ENCODE results near the gene HAGHL.

Gene HAGHL

DNA sequence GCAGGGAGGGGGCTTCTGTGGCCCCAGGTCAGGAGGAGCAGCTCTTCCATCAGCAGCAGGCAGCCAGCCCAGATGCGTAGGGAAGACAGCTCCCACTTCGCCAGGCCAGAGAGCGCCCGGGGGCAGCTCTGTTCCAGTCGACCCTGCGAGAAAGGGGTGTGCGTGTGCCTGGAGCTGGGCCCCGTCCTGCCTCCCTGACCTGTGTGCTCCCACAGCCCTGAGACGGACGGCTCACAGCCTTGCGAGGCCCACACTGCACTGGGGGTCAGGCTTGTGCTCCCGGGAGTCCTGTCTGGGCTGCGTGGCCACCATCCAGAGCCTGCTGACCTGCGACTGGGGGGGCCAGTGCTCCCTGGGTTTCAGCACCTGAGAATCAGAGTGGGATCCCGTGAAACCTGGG, 33.2 kb downstream of the HAGHL start:
- no peaks in the 10 kb centered on the region for H3K27me3 ChIP-seq (ENCODE audit: insufficient read depth, low read length)
- no peak overlapping the region for H3K4me3 ChIP-seq (ENCODE audit: low read length)
- no peak overlapping the region for H2AFZ ChIP-seq (ENCODE audit: low read depth, low read length)
- no peaks in the 10 kb centered on the region for H3K36me3 ChIP-seq (ENCODE audit: insufficient read depth, low read length)
- H3K9me3 ChIP-seq (ENCODE audit: low read length), result peaks cover 2% of the 10 kb centered on the region
- peaks cover 3% of the 10 kb centered on the region for H3K4me1 ChIP-seq (ENCODE audit: insufficient read depth, low read length)

DNA sequence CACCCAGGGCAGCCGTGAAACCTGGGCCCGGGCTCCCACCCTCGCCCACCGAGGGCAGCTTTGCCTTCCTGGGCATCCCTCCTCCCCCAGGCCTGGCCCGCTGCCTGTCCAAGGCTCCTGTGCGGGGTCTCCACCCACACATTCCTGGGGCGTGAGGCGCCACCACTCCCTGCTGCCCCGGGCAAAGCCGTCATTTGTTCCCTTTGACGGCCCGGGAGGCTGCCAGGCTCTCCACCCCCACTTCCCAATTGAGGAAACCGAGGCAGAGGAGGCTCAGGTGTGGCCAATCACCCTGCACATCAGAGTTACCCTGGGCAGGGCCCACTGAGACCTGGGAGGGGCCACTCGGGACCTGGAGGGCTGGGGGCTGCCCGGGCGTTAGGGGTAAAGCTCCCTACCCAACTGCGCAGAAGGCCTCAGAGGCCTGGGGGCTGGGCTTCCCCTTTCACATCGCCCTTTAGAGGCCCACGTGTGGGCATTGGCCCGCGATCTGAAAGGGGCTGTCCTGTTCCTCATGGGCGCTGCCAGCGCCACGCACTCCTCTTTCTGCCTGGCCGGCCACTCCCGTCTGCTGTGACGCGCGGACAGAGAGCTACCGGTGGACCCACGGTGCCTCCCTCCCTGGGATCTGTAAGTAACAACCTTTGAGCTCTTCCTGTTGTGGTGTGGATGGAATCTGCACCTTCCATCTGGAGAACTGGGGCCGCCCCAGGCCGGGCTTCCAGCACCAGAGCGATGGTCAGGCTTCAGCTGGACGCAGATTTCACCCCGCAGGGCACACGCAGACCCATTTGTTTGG, 33.8 kb downstream of the HAGHL start, which contains the start of gene MSLN:
MSLN (plus strand) TSS at position 190 of the 799 bp plus-strand sequence. CDS start 1,947 bp downstream, outside the sequence.
- Histone ChIP-seq H3K4me3 (ENCODE audit: low read length) (no peak within 1 kb of the TSS), H3K9me3 (ENCODE audit: low read length) (peaks cover 2% of the 10 kb centered on the region), H2AFZ (ENCODE audit: low read depth, low read length) (no peak within 1 kb of the TSS), H3K36me3 (ENCODE audit: insufficient read depth, low read length) (no peaks in the 10 kb centered on the region), H3K4me1 (ENCODE audit: insufficient read depth, low read length) (peaks cover 3% of the 10 kb centered on the region), H3K27me3 (ENCODE audit: insufficient read depth, low read length) (no peaks in the 10 kb centered on the region)

DNA sequence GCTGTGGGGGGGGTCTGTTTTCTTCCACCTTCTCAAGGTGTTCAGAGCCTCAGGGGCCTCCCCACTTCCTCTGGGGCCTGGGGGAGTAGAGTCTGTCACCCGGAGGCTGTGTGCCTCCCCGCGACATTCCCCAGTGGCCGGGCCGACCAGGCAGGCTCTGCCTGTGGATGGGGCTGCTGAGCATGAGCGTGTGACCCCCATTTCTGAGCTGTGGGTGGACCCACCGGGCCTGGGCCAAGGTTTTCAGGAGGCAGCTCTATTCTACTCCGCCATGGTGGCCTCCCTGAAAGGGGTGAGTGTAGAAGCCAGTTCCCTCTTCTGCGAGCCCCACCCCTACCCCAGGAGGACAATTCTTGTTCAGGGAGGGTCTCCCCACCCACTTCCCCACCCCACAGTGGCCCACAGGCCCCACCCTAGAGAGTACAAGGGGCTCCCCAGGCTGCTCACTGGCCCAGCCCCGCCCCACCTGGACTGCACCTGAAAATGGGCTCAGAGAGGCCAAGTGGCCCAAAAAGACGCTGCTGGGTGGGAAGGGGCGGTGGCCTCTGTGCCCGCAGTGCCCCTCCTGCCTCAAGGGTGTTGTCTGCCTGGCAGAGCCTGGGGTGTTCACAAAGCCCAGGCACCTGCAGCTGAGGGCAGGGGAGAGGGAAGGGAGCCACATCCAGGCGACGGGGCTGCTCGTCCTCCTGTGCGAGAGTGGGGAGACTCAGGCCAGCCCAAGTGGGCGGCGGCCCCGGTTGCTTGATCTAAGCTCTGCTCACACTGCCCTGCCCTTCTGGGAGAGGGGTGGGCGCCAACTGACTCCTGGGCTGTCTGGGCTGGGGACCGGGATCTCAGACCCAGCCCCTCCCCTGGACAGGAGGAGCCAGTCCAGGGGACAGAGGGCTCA, 35.0 kb downstream of the HAGHL start:
- no peak overlapping the region for H2AFZ ChIP-seq (ENCODE audit: low read depth, low read length)
- peaks cover 3% of the 10 kb centered on the region for H3K4me1 ChIP-seq (ENCODE audit: insufficient read depth, low read length)
- no peaks in the 10 kb centered on the region for H3K27me3 ChIP-seq (ENCODE audit: insufficient read depth, low read length)
- H3K4me3 ChIP-seq (ENCODE audit: low read length), result no peak overlapping the region
- H3K36me3 ChIP-seq (ENCODE audit: insufficient read depth, low read length), result no peaks in the 10 kb centered on the region
- peaks cover under 1% of the 10 kb centered on the region for H3K9me3 ChIP-seq (ENCODE audit: low read length)

DNA sequence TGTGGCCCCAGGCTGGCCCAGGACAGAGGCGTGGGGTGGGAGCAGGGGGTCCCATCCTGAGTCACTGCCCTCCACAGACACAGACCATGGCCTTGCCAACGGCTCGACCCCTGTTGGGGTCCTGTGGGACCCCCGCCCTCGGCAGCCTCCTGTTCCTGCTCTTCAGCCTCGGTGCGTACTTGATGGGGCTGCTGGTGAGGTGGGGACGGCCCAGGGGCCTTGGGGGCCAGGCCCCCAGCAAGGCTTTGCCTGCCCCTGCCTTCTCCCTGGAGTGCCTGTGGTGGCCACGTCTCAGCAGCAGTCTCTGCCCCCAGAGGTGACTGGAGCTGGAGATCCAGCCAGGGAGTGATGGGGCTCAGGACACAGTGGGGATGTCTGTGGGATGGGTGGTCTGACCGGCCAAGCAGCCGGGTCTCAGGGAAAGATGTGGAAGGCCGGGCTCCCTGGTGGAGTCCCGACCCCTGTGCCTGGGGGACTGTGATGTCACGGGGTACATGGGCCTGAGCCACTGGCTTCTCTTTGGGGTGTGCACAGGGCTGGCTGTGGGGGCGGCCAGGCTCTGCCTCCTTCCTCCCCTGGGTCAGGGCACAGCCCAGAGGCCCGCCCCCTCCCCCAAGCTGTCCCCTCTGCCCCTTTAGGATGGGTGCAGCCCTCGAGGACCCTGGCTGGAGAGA, 35.8 kb downstream of the HAGHL start:
- Histone ChIP-seq H3K4me1 (ENCODE audit: insufficient read depth, low read length) (peaks cover 3% of the 10 kb centered on the region), H3K4me3 (ENCODE audit: low read length) (no peak overlapping the region), H3K9me3 (ENCODE audit: low read length) (no peaks in the 10 kb centered on the region), H2AFZ (ENCODE audit: low read depth, low read length) (no peak overlapping the region), H3K27me3 (ENCODE audit: insufficient read depth, low read length) (no peaks in the 10 kb centered on the region), H3K36me3 (ENCODE audit: insufficient read depth, low read length) (no peaks in the 10 kb centered on the region)

DNA sequence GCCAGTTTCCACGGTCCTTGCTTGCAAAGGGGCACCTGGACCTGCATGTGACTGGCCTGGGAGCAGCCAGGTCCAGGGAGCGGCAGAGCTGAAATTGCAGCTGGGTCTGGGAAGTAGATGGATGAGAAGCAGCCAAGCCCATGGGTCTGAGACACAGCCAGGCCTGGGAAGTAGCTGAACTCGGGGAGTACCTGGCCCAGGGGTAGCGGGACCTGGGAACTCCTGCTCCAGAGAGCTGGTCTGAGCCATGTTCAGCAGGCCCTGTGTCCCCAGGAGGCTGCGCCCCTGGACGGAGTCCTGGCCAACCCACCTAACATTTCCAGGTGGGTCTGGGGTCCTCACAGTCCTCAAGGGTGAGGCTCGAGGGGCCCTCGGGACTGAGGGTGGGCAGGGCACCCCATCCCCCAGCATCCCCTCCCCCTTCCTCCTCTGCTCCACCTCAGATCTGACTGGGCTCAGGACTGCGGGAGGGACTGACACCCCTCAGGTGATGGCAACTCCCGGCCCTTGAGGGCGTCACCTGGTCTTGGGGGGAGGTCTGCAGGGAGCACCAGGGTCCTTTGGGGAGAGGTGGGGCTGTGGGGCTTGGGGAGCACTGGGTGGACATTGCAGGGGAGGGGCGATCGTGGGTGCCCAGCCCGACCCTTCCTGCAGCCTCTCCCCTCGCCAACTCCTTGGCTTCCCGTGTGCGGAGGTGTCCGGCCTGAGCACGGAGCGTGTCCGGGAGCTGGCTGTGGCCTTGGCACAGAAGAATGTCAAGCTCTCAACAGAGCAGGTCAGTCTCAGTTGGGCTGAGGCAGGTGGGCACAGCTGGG, 36.7 kb downstream of the HAGHL start:
- Histone ChIP-seq H3K4me3 (ENCODE audit: low read length) (no peak overlapping the region), H2AFZ (ENCODE audit: low read depth, low read length) (no peak overlapping the region), H3K9me3 (ENCODE audit: low read length) (no peaks in the 10 kb centered on the region)

DNA sequence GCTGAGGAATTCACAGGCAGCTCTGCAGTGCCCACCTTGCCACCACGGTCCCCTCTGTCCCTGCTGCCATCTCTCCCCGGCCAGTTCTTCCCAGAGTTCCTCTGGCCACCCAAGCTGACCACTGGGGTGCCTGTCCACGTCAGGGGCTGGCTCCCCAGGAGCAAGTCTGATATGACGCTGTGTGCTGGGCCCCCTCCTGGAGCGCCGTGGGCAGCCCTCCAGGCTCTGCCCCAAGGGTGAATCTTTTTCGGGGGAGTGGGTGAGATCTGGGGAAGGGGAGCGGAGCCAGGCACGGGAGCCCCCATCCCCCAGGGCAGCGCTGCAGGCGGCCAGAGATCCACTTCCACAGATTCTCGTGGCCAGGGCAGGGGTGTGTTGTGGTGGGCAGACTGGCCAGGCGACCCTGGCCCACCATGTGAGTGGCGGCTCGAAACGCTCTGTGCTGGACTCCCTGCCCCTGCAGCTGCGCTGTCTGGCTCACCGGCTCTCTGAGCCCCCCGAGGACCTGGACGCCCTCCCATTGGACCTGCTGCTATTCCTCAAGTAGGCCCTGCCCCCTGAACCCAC, 37.4 kb downstream of the HAGHL start:
- no peaks in the 10 kb centered on the region for H3K27me3 ChIP-seq (ENCODE audit: insufficient read depth, low read length)
- H3K9me3 ChIP-seq (ENCODE audit: low read length), result no peaks in the 10 kb centered on the region
- no peaks in the 10 kb centered on the region for H3K36me3 ChIP-seq (ENCODE audit: insufficient read depth, low read length)
- H3K4me1 ChIP-seq (ENCODE audit: insufficient read depth, low read length), result peaks cover 3% of the 10 kb centered on the region
- H3K4me3 ChIP-seq (ENCODE audit: low read length), result no peak overlapping the region
- no peak overlapping the region for H2AFZ ChIP-seq (ENCODE audit: low read depth, low read length)

More for the DNA sequence above, 36.7 kb downstream of the HAGHL start:
- Histone ChIP-seq H3K27me3 (ENCODE audit: insufficient read depth, low read length) (no peaks in the 10 kb centered on the region), H3K36me3 (ENCODE audit: insufficient read depth, low read length) (no peaks in the 10 kb centered on the region), H3K4me1 (ENCODE audit: insufficient read depth, low read length) (peaks cover 3% of the 10 kb centered on the region)

DNA sequence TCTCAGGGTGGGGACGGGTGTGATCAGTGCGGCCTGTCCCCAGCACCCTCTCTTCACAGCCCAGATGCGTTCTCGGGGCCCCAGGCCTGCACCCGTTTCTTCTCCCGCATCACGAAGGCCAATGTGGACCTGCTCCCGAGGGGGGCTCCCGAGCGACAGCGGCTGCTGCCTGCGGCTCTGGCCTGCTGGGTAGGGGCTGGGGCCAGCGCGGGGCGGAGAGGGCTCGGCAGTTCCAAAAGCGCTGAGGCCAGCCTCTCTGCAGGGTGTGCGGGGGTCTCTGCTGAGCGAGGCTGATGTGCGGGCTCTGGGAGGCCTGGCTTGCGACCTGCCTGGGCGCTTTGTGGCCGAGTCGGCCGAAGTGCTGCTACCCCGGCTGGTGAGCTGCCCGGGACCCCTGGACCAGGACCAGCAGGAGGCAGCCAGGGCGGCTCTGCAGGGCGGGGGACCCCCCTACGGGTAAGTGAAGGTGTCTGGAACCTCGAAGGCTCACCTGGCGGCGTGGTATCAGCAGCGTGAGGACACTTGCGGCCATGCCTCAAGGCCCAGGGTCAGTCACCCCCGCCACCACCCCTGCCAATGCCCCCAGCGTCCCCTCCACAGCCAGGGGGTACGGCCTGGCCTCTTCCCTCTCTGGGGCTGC, 38.1 kb downstream of the HAGHL start:
- Histone ChIP-seq H3K4me3 (ENCODE audit: low read length) (no peak overlapping the region), H3K4me1 (ENCODE audit: insufficient read depth, low read length) (peaks cover 3% of the 10 kb centered on the region), H2AFZ (ENCODE audit: low read depth, low read length) (no peak overlapping the region), H3K27me3 (ENCODE audit: insufficient read depth, low read length) (no peaks in the 10 kb centered on the region), H3K36me3 (ENCODE audit: insufficient read depth, low read length) (no peaks in the 10 kb centered on the region), H3K9me3 (ENCODE audit: low read length) (no peaks in the 10 kb centered on the region)

DNA sequence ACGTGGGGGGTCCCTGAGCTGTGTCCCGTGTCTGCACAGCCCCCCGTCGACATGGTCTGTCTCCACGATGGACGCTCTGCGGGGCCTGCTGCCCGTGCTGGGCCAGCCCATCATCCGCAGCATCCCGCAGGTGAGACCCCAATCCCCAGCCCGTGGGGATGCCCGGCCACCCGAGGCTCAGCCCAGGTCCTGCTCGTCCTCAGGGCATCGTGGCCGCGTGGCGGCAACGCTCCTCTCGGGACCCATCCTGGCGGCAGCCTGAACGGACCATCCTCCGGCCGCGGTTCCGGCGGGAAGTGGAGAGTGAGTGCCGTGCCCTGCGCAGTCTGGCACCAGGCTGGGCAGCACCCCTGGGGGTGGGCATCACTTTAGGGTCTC, 38.6 kb downstream of the HAGHL start:
- no peaks in the 10 kb centered on the region for H3K27me3 ChIP-seq (ENCODE audit: insufficient read depth, low read length)
- no peaks in the 10 kb centered on the region for H3K36me3 ChIP-seq (ENCODE audit: insufficient read depth, low read length)
- no peak overlapping the region for H2AFZ ChIP-seq (ENCODE audit: low read depth, low read length)
- H3K9me3 ChIP-seq (ENCODE audit: low read length), result no peaks in the 10 kb centered on the region
- no peak overlapping the region for H3K4me3 ChIP-seq (ENCODE audit: low read length)
- no peaks in the 10 kb centered on the region for H3K4me1 ChIP-seq (ENCODE audit: insufficient read depth, low read length)

DNA sequence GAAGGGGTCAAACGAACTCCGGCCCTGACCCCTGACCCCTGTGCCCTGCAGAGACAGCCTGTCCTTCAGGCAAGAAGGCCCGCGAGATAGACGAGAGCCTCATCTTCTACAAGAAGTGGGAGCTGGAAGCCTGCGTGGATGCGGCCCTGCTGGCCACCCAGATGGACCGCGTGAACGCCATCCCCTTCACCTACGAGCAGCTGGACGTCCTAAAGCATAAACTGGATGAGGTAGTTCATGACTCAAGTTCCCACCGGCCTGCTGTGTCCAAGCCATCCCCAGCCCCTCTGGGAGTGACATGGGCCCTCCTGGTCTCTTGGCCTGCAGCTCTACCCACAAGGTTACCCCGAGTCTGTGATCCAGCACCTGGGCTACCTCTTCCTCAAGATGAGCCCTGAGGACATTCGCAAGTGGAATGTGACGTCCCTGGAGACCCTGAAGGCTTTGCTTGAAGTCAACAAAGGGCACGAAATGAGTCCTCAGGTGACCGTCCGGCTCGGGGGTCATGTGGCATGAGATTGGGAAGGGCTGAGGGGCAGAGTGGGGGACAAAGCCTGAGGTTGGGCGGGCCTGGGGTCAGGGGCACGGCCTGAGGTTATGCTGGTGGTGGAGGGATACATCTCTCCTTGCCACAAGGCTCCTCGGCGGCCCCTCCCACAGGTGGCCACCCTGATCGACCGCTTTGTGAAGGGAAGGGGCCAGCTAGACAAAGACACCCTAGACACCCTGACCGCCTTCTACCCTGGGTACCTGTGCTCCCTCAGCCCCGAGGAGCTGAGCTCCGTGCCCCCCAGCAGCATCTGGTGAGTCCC, 39.3 kb downstream of the HAGHL start:
- Histone ChIP-seq H3K4me1 (ENCODE audit: insufficient read depth, low read length) (no peaks in the 10 kb centered on the region), H3K36me3 (ENCODE audit: insufficient read depth, low read length) (no peaks in the 10 kb centered on the region), H3K9me3 (ENCODE audit: low read length) (no peaks in the 10 kb centered on the region), H3K27me3 (ENCODE audit: insufficient read depth, low read length) (no peaks in the 10 kb centered on the region), H2AFZ (ENCODE audit: low read depth, low read length) (no peak overlapping the region), H3K4me3 (ENCODE audit: low read length) (no peak overlapping the region)

DNA sequence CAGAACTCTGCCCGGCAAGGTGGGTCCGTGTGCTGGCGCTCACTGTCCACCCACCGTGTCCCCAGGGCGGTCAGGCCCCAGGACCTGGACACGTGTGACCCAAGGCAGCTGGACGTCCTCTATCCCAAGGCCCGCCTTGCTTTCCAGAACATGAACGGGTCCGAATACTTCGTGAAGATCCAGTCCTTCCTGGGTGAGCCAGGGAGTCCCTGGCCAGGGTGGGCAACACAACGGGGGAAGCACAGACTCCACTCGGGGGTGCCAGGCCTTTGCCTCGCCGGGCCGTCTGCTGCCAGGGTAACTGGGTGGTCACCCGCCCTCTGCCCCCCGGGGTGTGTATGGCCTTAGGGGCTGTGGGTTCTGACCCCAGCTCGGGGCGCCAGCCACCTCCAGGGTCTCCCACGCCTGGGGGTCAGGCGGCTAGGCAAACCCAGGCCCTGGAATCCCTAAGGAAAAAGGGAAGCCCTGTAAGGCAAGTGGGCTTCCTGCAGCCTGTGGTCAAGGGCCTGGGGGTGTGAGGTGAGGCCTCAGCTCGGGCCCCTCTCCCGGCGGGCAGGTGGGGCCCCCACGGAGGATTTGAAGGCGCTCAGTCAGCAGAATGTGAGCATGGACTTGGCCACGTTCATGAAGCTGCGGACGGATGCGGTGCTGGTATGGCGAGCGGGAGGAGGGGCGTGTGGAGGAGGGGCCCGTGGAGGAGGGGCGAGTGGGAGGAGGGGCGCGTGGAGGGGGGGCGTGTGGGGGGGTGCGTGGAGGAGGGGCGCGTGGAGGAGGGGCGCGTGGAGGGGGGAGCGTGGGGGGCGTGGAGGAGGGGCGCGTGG, 40.1 kb downstream of the HAGHL start:
- Histone ChIP-seq H3K4me1 (ENCODE audit: insufficient read depth, low read length) (no peaks in the 10 kb centered on the region), H3K36me3 (ENCODE audit: insufficient read depth, low read length) (no peaks in the 10 kb centered on the region), H2AFZ (ENCODE audit: low read depth, low read length) (no peak overlapping the region), H3K27me3 (ENCODE audit: insufficient read depth, low read length) (no peaks in the 10 kb centered on the region), H3K9me3 (ENCODE audit: low read length) (no peaks in the 10 kb centered on the region), H3K4me3 (ENCODE audit: low read length) (no peak overlapping the region)

Data from neuron (in vitro differentiated cells).